Neuron (in vitro differentiated cells): ENCODE data around the gene BABAM2.

Experiments used
- H2AFZ ChIP-seq: one replicate; pipeline ENCODE4 v1.6.1; 2013; ENCODE audit warnings: low read depth, mild to moderate bottlenecking, inconsistent platforms, low read length, moderate library complexity
- H3K27me3 ChIP-seq: one replicate; pipeline ENCODE4 v1.6.1; 2013; ENCODE audit warnings: low read length; ENCODE audit not compliant: insufficient read depth
- H3K36me3 ChIP-seq: one replicate; pipeline ENCODE4 v1.6.1; 2013; ENCODE audit warnings: low read length; ENCODE audit not compliant: insufficient read depth
- H3K4me1 ChIP-seq: one replicate; pipeline ENCODE4 v1.6.1; 2013; ENCODE audit warnings: low read length; ENCODE audit not compliant: insufficient read depth
- H3K4me3 ChIP-seq: 2 replicates; pipeline ENCODE4 v1.5.1; 2013; ENCODE audit warnings: mild to moderate bottlenecking, low read length, moderate library complexity
- H3K9me3 ChIP-seq: one replicate; pipeline ENCODE4 v1.6.1; 2013; ENCODE audit warnings: low read length

Gene BABAM2

GRCh38 chr2:28071221-28071620, 180.7 kb downstream of the BABAM2 start:
- Histone ChIP-seq H3K9me3 (peaks cover 3% of the 10 kb centered on the region), H2AFZ (no peak overlapping the region), H3K4me1 (no peaks in the 10 kb centered on the region), H3K36me3 (no peaks in the 10 kb centered on the region), H3K27me3 (no peaks in the 10 kb centered on the region), H3K4me3 (no peak overlapping the region)

GRCh38 chr2:28074137-28074536, 183.6 kb downstream of the BABAM2 start:
- no peaks in the 10 kb centered on the region for H3K9me3 ChIP-seq
- no peaks in the 10 kb centered on the region for H3K36me3 ChIP-seq
- H3K27me3 ChIP-seq = no peaks in the 10 kb centered on the region
- no peaks in the 10 kb centered on the region for H3K4me1 ChIP-seq
- no peak overlapping the region for H3K4me3 ChIP-seq
- H2AFZ ChIP-seq = no peak overlapping the region

- no peaks in the 10 kb centered on the region for H3K36me3 ChIP-seq
- no peaks in the 10 kb centered on the region for H3K9me3 ChIP-seq
- H3K27me3 ChIP-seq = no peaks in the 10 kb centered on the region
- H2AFZ ChIP-seq = no peak overlapping the region
- no peak overlapping the region for H3K4me3 ChIP-seq
- H3K4me1 ChIP-seq = peaks cover 10% of the 10 kb centered on the region
Measured at GRCh38 chr2:28080911-28081310, 190.4 kb downstream of the BABAM2 start.

- no peaks in the 10 kb centered on the region for H3K27me3 ChIP-seq
- H3K9me3 ChIP-seq = no peaks in the 10 kb centered on the region
- no peak overlapping the region for H3K4me3 ChIP-seq
- peaks cover 10% of the 10 kb centered on the region for H3K4me1 ChIP-seq
- no peaks in the 10 kb centered on the region for H3K36me3 ChIP-seq
- no peak overlapping the region for H2AFZ ChIP-seq
Measured at GRCh38 chr2:28082131-28082530, 191.6 kb downstream of the BABAM2 start.

GRCh38 chr2:28083476-28083875, 192.9 kb downstream of the BABAM2 start:
- no peaks in the 10 kb centered on the region for H3K36me3 ChIP-seq
- peaks cover 10% of the 10 kb centered on the region for H3K4me1 ChIP-seq
- no peaks in the 10 kb centered on the region for H3K27me3 ChIP-seq
- H3K9me3 ChIP-seq = no peaks in the 10 kb centered on the region
- H2AFZ ChIP-seq = no peak overlapping the region
- no peak overlapping the region for H3K4me3 ChIP-seq

GRCh38 chr2:28084564-28084963, 194.0 kb downstream of the BABAM2 start:
- no peak overlapping the region for H2AFZ ChIP-seq
- no peaks in the 10 kb centered on the region for H3K36me3 ChIP-seq
- H3K4me1 ChIP-seq = peaks cover 10% of the 10 kb centered on the region
- H3K9me3 ChIP-seq = no peaks in the 10 kb centered on the region
- no peak overlapping the region for H3K4me3 ChIP-seq
- H3K27me3 ChIP-seq = no peaks in the 10 kb centered on the region

GRCh38 chr2:28085201-28085600, 194.7 kb downstream of the BABAM2 start:
- Histone ChIP-seq H3K27me3 (no peaks in the 10 kb centered on the region), H3K4me1 (peaks cover 10% of the 10 kb centered on the region), H3K9me3 (no peaks in the 10 kb centered on the region), H3K36me3 (no peaks in the 10 kb centered on the region), H2AFZ (no peak overlapping the region), H3K4me3 (no peak overlapping the region)

GRCh38 chr2:28086611-28087010, 196.1 kb downstream of the BABAM2 start:
- H2AFZ ChIP-seq = no peak overlapping the region
- H3K9me3 ChIP-seq = no peaks in the 10 kb centered on the region
- H3K4me3 ChIP-seq = no peak overlapping the region
- H3K4me1 ChIP-seq = peaks cover 10% of the 10 kb centered on the region
- no peaks in the 10 kb centered on the region for H3K27me3 ChIP-seq
- no peaks in the 10 kb centered on the region for H3K36me3 ChIP-seq

- Histone ChIP-seq H3K9me3 (no peaks in the 10 kb centered on the region), H3K27me3 (no peaks in the 10 kb centered on the region), H3K4me3 (no peak overlapping the region), H3K4me1 (peaks cover 3% of the 10 kb centered on the region), H2AFZ (no peak overlapping the region), H3K36me3 (no peaks in the 10 kb centered on the region)
Measured at GRCh38 chr2:28088970-28089369, 198.4 kb downstream of the BABAM2 start.

GRCh38 chr2:28089486-28089885, 199.0 kb downstream of the BABAM2 start:
- Histone ChIP-seq H3K36me3 (no peaks in the 10 kb centered on the region), H3K9me3 (no peaks in the 10 kb centered on the region), H3K4me3 (no peak overlapping the region), H3K27me3 (no peaks in the 10 kb centered on the region), H3K4me1 (peaks cover 2% of the 10 kb centered on the region), H2AFZ (no peak overlapping the region)

GRCh38 chr2:28093308-28093707, 202.8 kb downstream of the BABAM2 start:
- Histone ChIP-seq H3K4me3 (no peak overlapping the region), H3K27me3 (no peaks in the 10 kb centered on the region), H3K36me3 (no peaks in the 10 kb centered on the region), H2AFZ (no peak overlapping the region), H3K9me3 (no peaks in the 10 kb centered on the region), H3K4me1 (peaks cover 2% of the 10 kb centered on the region)

GRCh38 chr2:28093768-28094167, 203.2 kb downstream of the BABAM2 start:
- Histone ChIP-seq H3K36me3 (no peaks in the 10 kb centered on the region), H2AFZ (no peak overlapping the region), H3K9me3 (no peaks in the 10 kb centered on the region), H3K4me3 (no peak overlapping the region), H3K4me1 (peaks cover 2% of the 10 kb centered on the region), H3K27me3 (no peaks in the 10 kb centered on the region)

- Histone ChIP-seq H3K9me3 (no peaks in the 10 kb centered on the region), H3K4me1 (peaks cover 2% of the 10 kb centered on the region), H3K36me3 (no peaks in the 10 kb centered on the region), H2AFZ (no peak overlapping the region), H3K27me3 (no peaks in the 10 kb centered on the region), H3K4me3 (no peak overlapping the region)
Measured at GRCh38 chr2:28094739-28095138, 204.2 kb downstream of the BABAM2 start.

GRCh38 chr2:28095622-28096021, 205.1 kb downstream of the BABAM2 start:
- Histone ChIP-seq H2AFZ (no peak overlapping the region), H3K9me3 (no peaks in the 10 kb centered on the region), H3K4me1 (peaks cover 2% of the 10 kb centered on the region), H3K4me3 (no peak overlapping the region), H3K36me3 (no peaks in the 10 kb centered on the region), H3K27me3 (no peaks in the 10 kb centered on the region)
